HEK293 (cell line): ENCODE results near the gene MAN1C1.

Experiments
- ZNF660 ChIP-seq: fragments of 450-650 bp; IDR thresholded peaks from 2 replicates; pipeline ENCODE4 v1.5.1; 2018; ENCODE audit warnings: missing biosample characterization, mild to moderate bottlenecking, missing genetic modification characterization
- ZSCAN23 ChIP-seq: fragments of 450-650 bp; formaldehyde crosslinking; IDR thresholded peaks from 2 replicates; pipeline ENCODE4 v1.5.1; 2016; ENCODE audit warnings: missing biosample characterization, missing genetic modification characterization
- TF ChIP-seq, protein P1 (sequence below): fragments of 450-650 bp; formaldehyde crosslinking; IDR thresholded peaks from 2 replicates; pipeline ENCODE4 v1.5.1; 2016; ENCODE audit warnings: missing biosample characterization, missing genetic modification characterization

DNA sequence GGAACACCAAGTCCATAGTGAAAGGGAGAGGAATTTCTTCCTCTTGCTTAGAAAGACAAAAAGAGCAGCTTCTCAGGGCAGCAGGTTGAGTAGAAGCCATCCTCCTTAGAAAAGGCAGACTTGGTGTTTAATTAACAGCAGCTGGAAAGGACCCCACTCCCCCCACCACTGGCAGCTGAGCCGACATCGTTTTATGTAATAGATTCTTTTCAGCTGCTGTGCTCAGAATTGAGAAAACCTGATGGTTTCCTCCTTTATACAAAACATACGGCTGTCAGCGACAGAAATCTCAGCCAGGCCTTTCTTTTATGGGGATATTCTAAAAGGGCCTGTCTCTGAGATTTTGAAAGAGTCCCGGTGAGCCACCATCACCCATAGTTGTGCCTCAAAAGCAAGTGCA, 49.9 kb downstream of the MAN1C1 start:
- TF ChIP-seq ZNF660 (tag by site-specific recombination) (no peak), ZSCAN23 (tag by site-specific recombination) (no peak)
- TF ChIP-seq, protein P1, sequence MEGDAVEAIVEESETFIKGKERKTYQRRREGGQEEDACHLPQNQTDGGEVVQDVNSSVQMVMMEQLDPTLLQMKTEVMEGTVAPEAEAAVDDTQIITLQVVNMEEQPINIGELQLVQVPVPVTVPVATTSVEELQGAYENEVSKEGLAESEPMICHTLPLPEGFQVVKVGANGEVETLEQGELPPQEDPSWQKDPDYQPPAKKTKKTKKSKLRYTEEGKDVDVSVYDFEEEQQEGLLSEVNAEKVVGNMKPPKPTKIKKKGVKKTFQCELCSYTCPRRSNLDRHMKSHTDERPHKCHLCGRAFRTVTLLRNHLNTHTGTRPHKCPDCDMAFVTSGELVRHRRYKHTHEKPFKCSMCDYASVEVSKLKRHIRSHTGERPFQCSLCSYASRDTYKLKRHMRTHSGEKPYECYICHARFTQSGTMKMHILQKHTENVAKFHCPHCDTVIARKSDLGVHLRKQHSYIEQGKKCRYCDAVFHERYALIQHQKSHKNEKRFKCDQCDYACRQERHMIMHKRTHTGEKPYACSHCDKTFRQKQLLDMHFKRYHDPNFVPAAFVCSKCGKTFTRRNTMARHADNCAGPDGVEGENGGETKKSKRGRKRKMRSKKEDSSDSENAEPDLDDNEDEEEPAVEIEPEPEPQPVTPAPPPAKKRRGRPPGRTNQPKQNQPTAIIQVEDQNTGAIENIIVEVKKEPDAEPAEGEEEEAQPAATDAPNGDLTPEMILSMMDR = no peak
